ENCODE measurements around the gene DISP2.

- TF ChIP-seq, protein P1, sequence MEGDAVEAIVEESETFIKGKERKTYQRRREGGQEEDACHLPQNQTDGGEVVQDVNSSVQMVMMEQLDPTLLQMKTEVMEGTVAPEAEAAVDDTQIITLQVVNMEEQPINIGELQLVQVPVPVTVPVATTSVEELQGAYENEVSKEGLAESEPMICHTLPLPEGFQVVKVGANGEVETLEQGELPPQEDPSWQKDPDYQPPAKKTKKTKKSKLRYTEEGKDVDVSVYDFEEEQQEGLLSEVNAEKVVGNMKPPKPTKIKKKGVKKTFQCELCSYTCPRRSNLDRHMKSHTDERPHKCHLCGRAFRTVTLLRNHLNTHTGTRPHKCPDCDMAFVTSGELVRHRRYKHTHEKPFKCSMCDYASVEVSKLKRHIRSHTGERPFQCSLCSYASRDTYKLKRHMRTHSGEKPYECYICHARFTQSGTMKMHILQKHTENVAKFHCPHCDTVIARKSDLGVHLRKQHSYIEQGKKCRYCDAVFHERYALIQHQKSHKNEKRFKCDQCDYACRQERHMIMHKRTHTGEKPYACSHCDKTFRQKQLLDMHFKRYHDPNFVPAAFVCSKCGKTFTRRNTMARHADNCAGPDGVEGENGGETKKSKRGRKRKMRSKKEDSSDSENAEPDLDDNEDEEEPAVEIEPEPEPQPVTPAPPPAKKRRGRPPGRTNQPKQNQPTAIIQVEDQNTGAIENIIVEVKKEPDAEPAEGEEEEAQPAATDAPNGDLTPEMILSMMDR (conservative IDR thresholded peaks at IDR 0.05; ENCODE audit: low read depth, low read length) = no peak
- TF ChIP-seq EZH2 (IDR thresholded peaks at IDR 0.05; ENCODE audit: low read length, unreplicated experiment) = no peak
Measured at GRCh38 chr15:40347559-40348473, 10.2 kb upstream of the DISP2 start.
